HEK293 (cell line): Measurements from ENCODE around the gene C3.

Experiments used
- CTCF ChIA-PET: fragments of 350-600 bp; formaldehyde crosslinking; extraction: SDS; loops from one replicate; lab custom pipeline; 2021; ENCODE audit warnings: antibody characterized with exemption; lab: Yijun Ruan, JAX
- POLR2A ChIA-PET: fragments of 300-600 bp; formaldehyde crosslinking; extraction: SDS; loops from one replicate; lab custom pipeline; 2020; ENCODE audit warnings: antibody characterized with exemption, inconsistent platforms; lab: Yijun Ruan, JAX
- H3K27ac ChIP-seq: fragments of 200-500 bp; sonication (Bioruptor generic); 2 replicates; pipeline ENCODE4 v1.5.1; 2014; ENCODE audit warnings: low read depth, low read length, control low read depth, inconsistent platforms; ENCODE audit errors: extremely low read depth
- H3K36me3 ChIP-seq, 2 experiments: fragments of 200-500 bp in 1 of 2; sonication (Bioruptor generic) in 1 of 2; 1 replicate in 1 of 2; 2 replicates in 1 of 2; pipeline ENCODE4 v1.5.1; 2014 to 2017; ENCODE audit warnings: inconsistent platforms in 2 of 2, low read length in 2 of 2; ENCODE audit not compliant: control insufficient read depth in 2 of 2, insufficient read depth in 1 of 2
- H3K4me1 ChIP-seq: fragments of 200-500 bp; sonication (Bioruptor generic); 2 replicates; pipeline ENCODE4 v1.5.1; 2014; ENCODE audit warnings: mild to moderate bottlenecking, low read length, inconsistent platforms; ENCODE audit not compliant: control insufficient read depth, insufficient read depth
- H3K4me3 ChIP-seq: 2 replicates; pipeline ENCODE4 v1.5.1; 2011; ENCODE audit warnings: low read depth, mild to moderate bottlenecking, control low read depth, low read length, moderate library complexity
- H3K9me3 ChIP-seq: fragments of 200-500 bp; sonication (Bioruptor generic); 2 replicates; pipeline ENCODE4 v1.5.1; 2014; ENCODE audit warnings: low read depth, low read length, inconsistent platforms; ENCODE audit not compliant: control insufficient read depth, insufficient read depth
- GFI1B ChIP-seq: fragments of 450-650 bp; formaldehyde crosslinking; IDR thresholded peaks from 2 replicates; pipeline ENCODE4 v1.5.1; 2016; ENCODE audit warnings: missing biosample characterization, missing genetic modification characterization
- HOXC10 ChIP-seq: sonication (generic); formaldehyde crosslinking; IDR thresholded peaks from 2 replicates; pipeline ENCODE4 v1.8.1; 2023; ENCODE audit warnings: mild to moderate bottlenecking, missing genetic modification reagents
- KLF1 ChIP-seq: fragments of 450-650 bp; formaldehyde crosslinking; IDR thresholded peaks from 2 replicates; pipeline ENCODE4 v1.5.1; 2016; ENCODE audit warnings: missing biosample characterization, missing genetic modification characterization
- KLF8 ChIP-seq: fragments of 450-650 bp; formaldehyde crosslinking; IDR thresholded peaks from 2 replicates; pipeline ENCODE4 v1.5.1; 2016; ENCODE audit warnings: missing biosample characterization, missing genetic modification characterization
- KLF9 ChIP-seq: fragments of 450-650 bp; formaldehyde crosslinking; IDR thresholded peaks from 2 replicates; pipeline ENCODE4 v1.5.1; 2016; ENCODE audit warnings: missing biosample characterization, missing genetic modification characterization, low read depth
- MYNN ChIP-seq: fragments of 450-650 bp; formaldehyde crosslinking; IDR thresholded peaks from 2 replicates; pipeline ENCODE4 v1.5.1; 2016; ENCODE audit warnings: missing biosample characterization, missing genetic modification characterization, borderline replicate concordance
- OSR2 ChIP-seq: fragments of 450-650 bp; formaldehyde crosslinking; IDR thresholded peaks from 2 replicates; pipeline ENCODE4 v1.5.1; 2016; ENCODE audit warnings: missing biosample characterization, missing genetic modification characterization
- SP2 ChIP-seq: fragments of 450-650 bp; formaldehyde crosslinking; IDR thresholded peaks from 2 replicates; pipeline ENCODE4 v1.5.1; 2016; ENCODE audit warnings: missing biosample characterization, missing genetic modification characterization
- SP3 ChIP-seq: fragments of 450-650 bp; formaldehyde crosslinking; IDR thresholded peaks from 2 replicates; pipeline ENCODE4 v1.5.1; 2016; ENCODE audit warnings: missing biosample characterization, missing genetic modification characterization
- TRIM28 ChIP-seq: IDR thresholded peaks from 2 replicates; pipeline ENCODE4 v1.6.1; 2011; ENCODE audit warnings: low read length, control low read depth, borderline replicate concordance
- WT1 ChIP-seq: fragments of 450-650 bp; formaldehyde crosslinking; IDR thresholded peaks from 2 replicates; pipeline ENCODE4 v1.5.1; 2016; ENCODE audit warnings: missing biosample characterization, missing genetic modification characterization
- ZBTB20 ChIP-seq: fragments of 450-650 bp; formaldehyde crosslinking; IDR thresholded peaks from 2 replicates; pipeline ENCODE4 v1.5.1; 2016; ENCODE audit warnings: missing biosample characterization, missing genetic modification characterization
- ZBTB21 ChIP-seq: fragments of 450-650 bp; formaldehyde crosslinking; IDR thresholded peaks from 2 replicates; pipeline ENCODE4 v1.5.1; 2017; ENCODE audit warnings: missing biosample characterization, missing genetic modification characterization
- ZBTB48 ChIP-seq: fragments of 450-650 bp; formaldehyde crosslinking; IDR thresholded peaks from 2 replicates; pipeline ENCODE4 v1.5.1; 2016; ENCODE audit warnings: missing biosample characterization, missing genetic modification characterization
- ZFHX2 ChIP-seq: fragments of 450-650 bp; formaldehyde crosslinking; conservative IDR thresholded peaks from 2 replicates; pipeline ENCODE4 v1.5.1; 2016; ENCODE audit warnings: missing biosample characterization, missing genetic modification characterization
- ZIC2 ChIP-seq: fragments of 450-650 bp; formaldehyde crosslinking; IDR thresholded peaks from 2 replicates; pipeline ENCODE4 v1.5.1; 2016; ENCODE audit warnings: missing biosample characterization, missing genetic modification characterization
- ZNF133 ChIP-seq: fragments of 450-650 bp; formaldehyde crosslinking; IDR thresholded peaks from 2 replicates; pipeline ENCODE4 v1.5.1; 2016; ENCODE audit warnings: missing biosample characterization, missing genetic modification characterization
- ZNF24 ChIP-seq: fragments of 450-650 bp; formaldehyde crosslinking; IDR thresholded peaks from 2 replicates; pipeline ENCODE4 v1.5.1; 2016; ENCODE audit warnings: missing biosample characterization, missing genetic modification characterization
- ZNF302 ChIP-seq: fragments of 450-650 bp; formaldehyde crosslinking; IDR thresholded peaks from 2 replicates; pipeline ENCODE4 v1.5.1; 2016; ENCODE audit warnings: missing biosample characterization, missing genetic modification characterization, low read depth
- ZNF366 ChIP-seq: fragments of 450-650 bp; formaldehyde crosslinking; conservative IDR thresholded peaks from 2 replicates; pipeline ENCODE4 v1.5.1; 2016; ENCODE audit warnings: missing biosample characterization, missing genetic modification characterization
- ZNF48 ChIP-seq: fragments of 450-650 bp; formaldehyde crosslinking; IDR thresholded peaks from 2 replicates; pipeline ENCODE4 v1.5.1; 2016; ENCODE audit warnings: missing biosample characterization, missing genetic modification characterization
- ZNF518A ChIP-seq: fragments of 450-650 bp; formaldehyde crosslinking; conservative IDR thresholded peaks from 2 replicates; pipeline ENCODE4 v1.5.1; 2016; ENCODE audit warnings: low read depth, missing biosample characterization, missing genetic modification characterization
- ZNF555 ChIP-seq: fragments of 450-650 bp; formaldehyde crosslinking; conservative IDR thresholded peaks from 2 replicates; pipeline ENCODE4 v1.5.1; 2017; ENCODE audit warnings: missing biosample characterization, mild to moderate bottlenecking, missing genetic modification characterization, inconsistent platforms
- ZNF629 ChIP-seq: fragments of 450-650 bp; formaldehyde crosslinking; IDR thresholded peaks from 2 replicates; pipeline ENCODE4 v1.5.1; 2017; ENCODE audit warnings: missing biosample characterization, missing genetic modification characterization
- ZNF645 ChIP-seq: fragments of 450-650 bp; formaldehyde crosslinking; IDR thresholded peaks from 2 replicates; pipeline ENCODE4; 2016; ENCODE audit warnings: missing biosample characterization, missing genetic modification characterization
- ZNF670 ChIP-seq: fragments of 450-650 bp; formaldehyde crosslinking; IDR thresholded peaks from 2 replicates; pipeline ENCODE4 v1.5.1; 2016; ENCODE audit warnings: missing biosample characterization, missing genetic modification characterization, low read depth
- ZNF692 ChIP-seq: fragments of 450-650 bp; formaldehyde crosslinking; IDR thresholded peaks from 2 replicates; pipeline ENCODE4 v1.5.1; 2016; ENCODE audit warnings: missing biosample characterization, missing genetic modification characterization
- ZNF830 ChIP-seq: fragments of 450-650 bp; IDR thresholded peaks from 2 replicates; pipeline ENCODE4 v1.5.0; 2018; ENCODE audit warnings: missing biosample characterization, missing genetic modification characterization, low read depth, mild to moderate bottlenecking, moderate library complexity
- ZNF843 ChIP-seq: fragments of 450-650 bp; formaldehyde crosslinking; IDR thresholded peaks from 2 replicates; pipeline ENCODE4 v1.5.1; 2016; ENCODE audit warnings: missing biosample characterization, missing genetic modification characterization
- ZSCAN18 ChIP-seq: fragments of 450-650 bp; formaldehyde crosslinking; IDR thresholded peaks from 2 replicates; pipeline ENCODE4 v1.5.1; 2016; ENCODE audit warnings: missing biosample characterization, missing genetic modification characterization
- TF ChIP-seq, protein P1 (sequence below): fragments of 450-650 bp; formaldehyde crosslinking; IDR thresholded peaks from 2 replicates; pipeline ENCODE4 v1.5.1; 2016; ENCODE audit warnings: missing biosample characterization, missing genetic modification characterization

The C3 gene

GRCh38 chr19:6739390-6739882 is 19.0 kb upstream of the C3 start, which contains the start of gene TRIP10:
TSS of gene TRIP10 (plus strand) at chr19:6739680. CDS start at chr19:6739762, 82 bp downstream.
- peaks cover 0 to 13% of the 10 kb centered on the region in 2 experiments; a peak in 2 of 3 replicates for H3K36me3 ChIP-seq
- peaks cover 25% of the 10 kb centered on the region for H3K4me1 ChIP-seq
- ChIA-PET CTCF (interaction anchor here (0.6 to 4.8 kb wide), 7 partner anchors 9 to 761 kb away, joined by 3 to 49 read pairs (median 6); no protein-coding TSS in a partner anchor), POLR2A (no interaction called here)
- H3K27ac ChIP-seq: peak within 1 kb of the TSS; percentile 11; the same call in 1 of the 2 replicates
- peak within 1 kb of the TSS; percentile 65 for H3K4me3 ChIP-seq
- no peak for TF ChIP-seq ZNF24 (tag by site-specific recombination)
- no peak for TF ChIP-seq WT1 (tag by site-specific recombination)
- TF ChIP-seq, protein P1, sequence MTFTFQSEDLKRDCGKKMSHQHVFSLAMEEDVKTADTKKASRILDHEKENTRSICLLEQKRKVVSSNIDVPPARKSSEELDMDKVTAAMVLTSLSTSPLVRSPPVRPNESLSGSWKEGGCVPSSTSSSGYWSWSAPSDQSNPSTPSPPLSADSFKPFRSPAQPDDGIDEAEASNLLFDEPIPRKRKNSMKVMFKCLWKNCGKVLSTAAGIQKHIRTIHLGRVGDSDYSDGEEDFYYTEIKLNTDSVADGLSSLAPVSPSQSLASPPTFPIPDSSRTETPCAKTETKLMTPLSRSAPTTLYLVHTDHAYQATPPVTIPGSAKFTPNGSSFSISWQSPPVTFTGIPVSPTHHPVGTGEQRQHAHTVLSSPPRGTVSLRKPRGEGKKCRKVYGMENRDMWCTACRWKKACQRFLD (tag by site-specific recombination): no peak
- TF ChIP-seq SP3 (tag by site-specific recombination): peak; percentile 75
- TF ChIP-seq ZNF302: no peak
- no peak for TF ChIP-seq ZSCAN18
- TF ChIP-seq HOXC10 (CRISPR knock-in tag): no peak
- TF ChIP-seq SP2 (tag by site-specific recombination): peak; percentile 59
- no peak for TF ChIP-seq ZNF133
- TF ChIP-seq KLF9 (tag by site-specific recombination): peak; percentile 49
- no peak for TF ChIP-seq ZNF830 (tag by site-specific recombination)
- TF ChIP-seq ZNF645: no peak
- TF ChIP-seq ZBTB21: no peak
- TF ChIP-seq ZBTB20 (tag by site-specific recombination): no peak
- TF ChIP-seq TRIM28: no peak
- peak; percentile 50; the same call in 1 of the 2 replicates for TF ChIP-seq KLF8 (tag by site-specific recombination)
- TF ChIP-seq OSR2 (tag by site-specific recombination): no peak
- no peak for TF ChIP-seq GFI1B (tag by site-specific recombination)
- no peak for TF ChIP-seq ZFHX2
- no peak for TF ChIP-seq ZNF366
- no peak for TF ChIP-seq ZNF518A (tag by site-specific recombination)
- no peak for TF ChIP-seq MYNN
- no peak for TF ChIP-seq ZNF48
- TF ChIP-seq ZNF555 (tag by site-specific recombination): no peak
- no peak for TF ChIP-seq ZNF670 (tag by site-specific recombination)
- TF ChIP-seq ZNF692: 0 out of 2 replicates have a peak, but pooled peaks have one; percentile 44
- no peak for TF ChIP-seq ZIC2 (tag by site-specific recombination)
- TF ChIP-seq KLF1 (tag by site-specific recombination): no peak
- TF ChIP-seq ZNF843 (tag by site-specific recombination): no peak
- no peak for TF ChIP-seq ZNF629 (tag by site-specific recombination)
- TF ChIP-seq ZBTB48: no peak
- H3K9me3 ChIP-seq: no peaks in the 10 kb centered on the region
